K562 (cell line): Measurements from ENCODE around the gene NKIRAS2. TPM values are rescaled to one million over a fixed set of nuclear protein-coding genes. Genes with fewer than 3 reads are reported as not detected.
A peak's percentile ranks its signal among the peaks of the same experiment; 100 is the strongest.

Experiments
- ATAC-seq: fragments of 200-7000 bp; cut with Tn5 transposase; 3 replicates; pipeline ENCODE4 v1.9.1; 2020; ENCODE audit warnings: moderate library complexity
- BruUV-seq: library from RNA; stranded (reverse); fragments of 400-500 nt; replicated peaks from 2 replicates; lab custom pipeline; 2021; lab: Mats Ljungman, UMichigan
- CTCF ChIA-PET: fragments of 300-600 bp; formaldehyde crosslinking; extraction: SDS; loops from one replicate; lab custom pipeline; 2021; ENCODE audit warnings: low intra/inter-chr PET ratio; lab: Yijun Ruan, JAX
- POLR2A ChIA-PET: fragments of 300-600, 350-650 bp; sonication (Branson Sonifier 250); formaldehyde crosslinking; extraction: SDS; loops from one replicate; lab custom pipeline; 2021; ENCODE audit warnings: antibody characterized with exemption, inconsistent platforms; lab: Yijun Ruan, JAX
- DNase-seq, 4 experiments: peaks; one replicate each; pipeline versions ENCODE4 v3.0.0 to v3.0.0-alpha.2; 2011 to 2018; ENCODE audit warnings: low spot score in 3 of 4, mixed read lengths in 3 of 4; ENCODE audit errors: extremely low read depth in 1 of 4
- FAIRE-seq: peaks from 2 replicates; lab custom pipeline; 2011; peaks lifted over from hg19 to GRCh38; lab: Jason Lieb, UNC
- H2AFZ ChIP-seq: 2 replicates; pipeline ENCODE4 v1.6.0; 2011; ENCODE audit warnings: low read depth, low read length, control low read depth, inconsistent platforms
- H3K27ac ChIP-seq: fragments of 200-600 bp; 3 replicates; pipeline ENCODE4 v1.8.0; 2011; ENCODE audit warnings: low read depth, mild to moderate bottlenecking, control low read depth, inconsistent platforms, low read length, moderate library complexity, mixed read lengths; ENCODE audit errors: extremely low read depth
- H3K27me3 ChIP-seq, 2 experiments: fragments of 300-600 bp in 1 of 2; 2 replicates in 1 of 2; 3 replicates in 1 of 2; pipeline versions ENCODE4 v1.6.0 to v1.8.0; 2011; ENCODE audit warnings: inconsistent platforms in 2 of 2, low read length in 2 of 2, mild to moderate bottlenecking in 1 of 2, mixed read lengths in 1 of 2, moderate library complexity in 1 of 2; ENCODE audit not compliant: control insufficient read depth in 2 of 2, insufficient read depth in 2 of 2
- H3K36me3 ChIP-seq: fragments of 300-600 bp; 3 replicates; pipeline ENCODE4 v1.8.0; 2011; ENCODE audit warnings: mild to moderate bottlenecking, low read length, inconsistent platforms; ENCODE audit not compliant: control insufficient read depth, insufficient read depth
- H3K4me1 ChIP-seq, 2 experiments: fragments of 200-600 bp in 1 of 2; replicated peaks in 1 of 2; 2 replicates in 1 of 2; 3 replicates in 1 of 2; pipeline versions ENCODE4 v1.5.1 to v1.8.0; 2011; ENCODE audit warnings: inconsistent platforms in 2 of 2, low read length in 2 of 2, mild to moderate bottlenecking in 1 of 2, mixed read lengths in 1 of 2, moderate library complexity in 1 of 2; ENCODE audit not compliant: control insufficient read depth in 2 of 2, insufficient read depth in 2 of 2
- H3K4me2 ChIP-seq: 2 replicates; pipeline ENCODE4 v1.6.1; 2011; ENCODE audit warnings: low read length, control low read depth, inconsistent platforms, mixed read lengths; ENCODE audit not compliant: insufficient read depth
- H3K4me3 ChIP-seq: fragments of 200-600 bp; sonication (generic), shearing (Covaris generic); 2 replicates; pipeline ENCODE4 v1.5.1; 2016; ENCODE audit warnings: control low read depth, inconsistent platforms
- H3K79me2 ChIP-seq: fragments of 200-600 bp; 3 replicates; pipeline ENCODE4 v1.8.0; 2011; ENCODE audit warnings: low read length, inconsistent platforms; ENCODE audit not compliant: control insufficient read depth, insufficient read depth
- H3K9ac ChIP-seq, 2 experiments: 2 replicates each; pipeline versions ENCODE4 v1.6.0 to v1.6.1; 2011; ENCODE audit warnings: low read depth in 2 of 2, low read length in 2 of 2, control low read depth in 1 of 2, inconsistent platforms in 1 of 2, mild to moderate bottlenecking in 1 of 2, mixed read lengths in 1 of 2; ENCODE audit not compliant: insufficient read depth in 1 of 2
- H3K9me1 ChIP-seq: one replicate; pipeline ENCODE4 v1.6.0; 2011; ENCODE audit warnings: inconsistent platforms, mild to moderate bottlenecking, low read length, moderate library complexity; ENCODE audit not compliant: control insufficient read depth, insufficient read depth
- H3K9me3 ChIP-seq: replicated peaks from 2 replicates; pipeline ENCODE4 v1.5.1; 2011; ENCODE audit warnings: low read depth, low read length, inconsistent platforms; ENCODE audit not compliant: control insufficient read depth, insufficient read depth
- H4K20me1 ChIP-seq: replicated peaks from 2 replicates; pipeline ENCODE4 v1.6.1; 2011; ENCODE audit warnings: low read length, inconsistent platforms, mixed read lengths; ENCODE audit not compliant: control insufficient read depth, insufficient read depth
- ATF4 ChIP-seq: fragments of 450-650 bp; formaldehyde crosslinking; IDR thresholded peaks from 2 replicates; pipeline ENCODE4 v1.4.0; 2022; ENCODE audit warnings: mild to moderate bottlenecking, moderate library complexity
- BCOR ChIP-seq: fragments of 450-650 bp; IDR thresholded peaks from 2 replicates; pipeline ENCODE4 v1.6.1; 2016
- BMI1 ChIP-seq: fragments of 150-350 bp; IDR thresholded peaks from 2 replicates; pipeline ENCODE4 v1.6.1; 2014; ENCODE audit warnings: low read length
- CTCF ChIP-seq, 3 experiments: IDR thresholded peaks in 2 of 3; conservative IDR thresholded peaks in 1 of 3; 2 replicates each; pipeline ENCODE4 v1.5.1; 2011 to 2012; ENCODE audit warnings: low read length in 3 of 3, mild to moderate bottlenecking in 3 of 3, control low read depth in 2 of 3, improper control_type of control experiment in 1 of 3, inconsistent platforms in 1 of 3, low read depth in 1 of 3, mixed read lengths in 1 of 3, moderate library complexity in 1 of 3; ENCODE audit not compliant: insufficient read depth in 2 of 3
- FOXK2 ChIP-seq, 2 experiments: fragments of 450-650 bp; IDR thresholded peaks in 1 of 2; conservative IDR thresholded peaks in 1 of 2; 2 replicates each; pipeline ENCODE4 v1.6.1; 2016; ENCODE audit warnings: low read depth in 2 of 2, mild to moderate bottlenecking in 1 of 2
- FOXM1 ChIP-seq, 2 experiments: fragments of 450-650 bp in 1 of 2; sonication (generic) in 1 of 2; formaldehyde crosslinking in 1 of 2; IDR thresholded peaks; 2 replicates each; pipeline versions ENCODE4 v1.6.1 to v1.9.0; 2017 to 2022; ENCODE audit warnings: low read depth in 2 of 2, mild to moderate bottlenecking in 2 of 2, missing genetic modification reagents in 1 of 2, moderate library complexity in 1 of 2
- MBD1 ChIP-seq: fragments of 250-450 bp; sonication (Bioruptor Pico); IDR thresholded peaks from 2 replicates; pipeline ENCODE4 v1.8.0; 2022; ENCODE audit warnings: inconsistent platforms
- MYC ChIP-seq, 2 experiments: fragments of 250-450 bp in 1 of 2; sonication (Bioruptor Pico) in 1 of 2; IDR thresholded peaks; 2 replicates each; pipeline versions ENCODE4 v1.5.1 to v1.6.1; 2012 to 2021; ENCODE audit warnings: low read depth in 2 of 2, borderline replicate concordance in 1 of 2, improper control_type of control experiment in 1 of 2, low read length in 1 of 2, mild to moderate bottlenecking in 1 of 2, moderate library complexity in 1 of 2
- PML ChIP-seq: IDR thresholded peaks from 2 replicates; pipeline ENCODE4 v1.6.1; 2012; ENCODE audit warnings: low read length, inconsistent platforms
- PTRF ChIP-seq: fragments of 450-650 bp; IDR thresholded peaks from 2 replicates; pipeline ENCODE4 v1.6.1; 2016; ENCODE audit warnings: mild to moderate bottlenecking, missing genetic modification characterization, missing compliant biosample characterization
- RBM25 ChIP-seq: fragments of 200-400 bp; formaldehyde crosslinking; IDR thresholded peaks from 2 replicates; pipeline ENCODE4 v1.6.1; 2018; ENCODE audit warnings: low read length, low read depth, moderate library complexity; ENCODE audit not compliant: severe bottlenecking
- SRF ChIP-seq, 2 experiments: fragments of 250-450, 450-650 bp in 1 of 2; sonication (Bioruptor Pico) in 1 of 2; sonication (generic) in 1 of 2; formaldehyde crosslinking; IDR thresholded peaks; 2 replicates each; pipeline versions ENCODE4 v1.5.0 to v1.5.1; 2020 to 2022; ENCODE audit warnings: mild to moderate bottlenecking in 1 of 2, missing genetic modification reagents in 1 of 2
- STAG1 ChIP-seq: sonication (generic); formaldehyde crosslinking; IDR thresholded peaks from 2 replicates; pipeline ENCODE4 v1.5.0; 2020; ENCODE audit warnings: missing genetic modification reagents, borderline replicate concordance
- TSC22D4 ChIP-seq: fragments of 450-650 bp; IDR thresholded peaks from 2 replicates; pipeline ENCODE4 v1.6.1; 2016; ENCODE audit warnings: missing genetic modification characterization, missing biosample characterization, control low read depth
- ZNF175 ChIP-seq: fragments of 200-800 bp; sonication (Bioruptor generic); IDR thresholded peaks from 2 replicates; pipeline ENCODE4 v1.6.1; 2016; ENCODE audit warnings: low read depth, mild to moderate bottlenecking, missing genetic modification characterization, missing compliant biosample characterization
- WGBS: fragments of 100-300 bp; shearing (Covaris generic); methylation state at CpG from one replicate; pipeline ENCODE4 v1.1.6; 2016; ENCODE audit warnings: low coverage, mixed read lengths; ENCODE audit not compliant: insufficient coverage; ENCODE audit errors: missing lambda C conversion rate; 5-methylcytosine and 5-hydroxymethylcytosine counted together
- in situ Hi-C: fragments of 300-500 bp; cut with MboI; formaldehyde crosslinking; loops from 4 replicates; pipeline ENCODE4 v1.15.0; 2018; ENCODE audit warnings: inconsistent platforms, mixed read lengths
- intact Hi-C: fragments of 100-400 bp; cut with micrococcal nuclease; formaldehyde crosslinking; loops from 2 replicates; pipeline ENCODE4 v1.14.2; 2022
- polyA plus RNA-seq, 8 experiments: library from polyadenylated mRNA; depleted of rRNA in 4 of 8; stranded (reverse) in 5 of 8; unstranded in 3 of 8; fragments of >200 nt; fragmentation: Nextera tagmentation in 2 of 8; fragmentation: Illumina TruSeq in 1 of 8; extraction: Ambion mirVana in 2 of 8; extraction: Trizol in 1 of 8; gene quantifications; 2 replicates each; pipeline versions ENCODE4 v1.2.1 to v1.2.3, GENCODE V29; 2011 to 2014; ENCODE audit warnings: inconsistent platforms in 1 of 8, missing spikeins in 1 of 8
- total RNA-seq, 7 experiments: library from RNA; depleted of rRNA in 6 of 7; stranded (reverse); fragments of >200 nt in 6 of 7; fragmentation: Illumina TruSeq in 2 of 7; extraction: Trizol in 2 of 7; gene quantifications; 2 replicates each; pipeline versions ENCODE4 v1.2.1 to v1.2.3, GENCODE V29; 2011 to 2021; ENCODE audit warnings: low replicate concordance in 1 of 7

The NKIRAS2 gene
- total and polyA plus RNA-seq, 9 of the 15 experiments (the other 6 are each of a cell fraction or from before 2014, with no cell fraction given) = 10.1 to 65.5 (median 29.8) TPM

GRCh38 chr17:42018988-42019387, 902 bp upstream of the NKIRAS2 start:
- Histone ChIP-seq H3K4me1 (peaks cover 32 to 37% of the 10 kb centered on the region in 2 experiments), H2AFZ (peak overlapping the region; percentile 93; the same call in 1 of the 2 replicates), H3K79me2 (peaks cover 62% of the 10 kb centered on the region), H3K9ac (peak overlapping the region in 1 of 2 experiments; percentile 99; a peak in 2 of 4 replicates), H3K4me2 (no peak overlapping the region), H3K4me3 (no peak overlapping the region), H3K27me3 (no peaks in the 10 kb centered on the region), H3K36me3 (peaks cover 50% of the 10 kb centered on the region), H3K9me1 (no peaks in the 10 kb centered on the region), H3K27ac (peak overlapping the region; percentile 98; the same call in 1 of the 3 replicates), H3K9me3 (no peaks in the 10 kb centered on the region), H4K20me1 (peaks cover 5% of the 10 kb centered on the region; the same call in 1 of the 2 replicates)
- BruUV-seq = no TSS peak
- intact Hi-C loops = no loop called here
- in situ Hi-C loops = no loop called here
- FAIRE-seq (no peak), DNase-seq (no peak), ATAC-seq (no peak)
- CTCF ChIA-PET = no interaction called here
- 74% methylated on average over 4 of the region's 4 CpGs for WGBS
- TF ChIP-seq RBM25 (peak; percentile 49), SRF (CRISPR knock-in tag; IDR thresholded peaks at IDR 0.05) (no peak), MYC (IDR thresholded peaks at IDR 0.05; ENCODE audit: low read depth, low read length) (no peak), MYC (CRISPR knock-in tag; IDR thresholded peaks at IDR 0.05; ENCODE audit: borderline replicate concordance, low read depth) (no peak), BCOR (peak; percentile 58), MBD1 (0 out of 2 replicates have a peak, but pooled peaks have one; percentile 2), STAG1 (CRISPR knock-in tag) (no peak), FOXK2 (conservative IDR thresholded peaks at IDR 0.05 in 1 of 2, IDR thresholded peaks at IDR 0.05 in 1 of 2; ENCODE audit: low read depth in 2 of 2) (0 out of 4 replicates have a peak, but pooled peaks of 1 of the 2 experiments have one; percentile 12), CTCF (IDR thresholded peaks at IDR 0.05 in 2 of 3, conservative IDR thresholded peaks at IDR 0.05 in 1 of 3; ENCODE audit: insufficient read depth in 2 of 3, low read depth in 1 of 3, low read length in 3 of 3) (no peak), TSC22D4 (tag) (no peak), PTRF (no peak), PML (no peak), ZNF175 (CRISPR knock-in tag) (no peak), ATF4 (CRISPR knock-in tag) (no peak), FOXM1 (IDR thresholded peaks at IDR 0.05; ENCODE audit: low read depth) (no peak), FOXM1 (CRISPR knock-in tag; IDR thresholded peaks at IDR 0.05; ENCODE audit: low read depth) (no peak), BMI1 (no peak)
- POLR2A ChIA-PET = interaction anchor here (0.9 to 4.3 kb wide), 9 partner anchors 8 to 53 kb away, joined by 3 to 37 read pairs (median 5); no protein-coding TSS in a partner anchor
